Liver (tissue), 9 donors: ENCODE measurements around the gene MRPL37. TPM values are rescaled to one million over a fixed set of nuclear protein-coding genes. Genes with fewer than 3 reads are reported as not detected.

Experiments used
- DNase-seq: peaks from one replicate; pipeline ENCODE4 v3.0.0-alpha.2; 2017; ENCODE audit warnings: low spot score
- H3K27ac ChIP-seq, 2 donors: one replicate each; pipeline ENCODE4 v1.7.0; 2013; ENCODE audit warnings: inconsistent platforms in 2 of 2, low read length in 2 of 2, control low read depth in 1 of 2, low read depth in 1 of 2, mild to moderate bottlenecking in 1 of 2
- H3K27me3 ChIP-seq, 4 donors: one replicate each; pipeline versions ENCODE4 v1.6.1 to v1.7.0; 2013; ENCODE audit warnings: low read length in 3 of 4, inconsistent platforms in 1 of 4, mild to moderate bottlenecking in 1 of 4, moderate library complexity in 1 of 4; ENCODE audit not compliant: control insufficient read depth in 4 of 4, insufficient read depth in 4 of 4
- H3K36me3 ChIP-seq, 4 donors: one replicate each; pipeline versions ENCODE4 v1.6.1 to v1.7.0; 2013; ENCODE audit warnings: low read length in 3 of 4, mild to moderate bottlenecking in 3 of 4, low read depth in 1 of 4, moderate library complexity in 1 of 4; ENCODE audit not compliant: control insufficient read depth in 4 of 4, insufficient read depth in 3 of 4
- H3K4me1 ChIP-seq, 4 donors: one replicate each; pipeline versions ENCODE4 v1.6.1 to v1.7.0; 2013; ENCODE audit warnings: low read length in 3 of 4, mild to moderate bottlenecking in 3 of 4, moderate library complexity in 1 of 4; ENCODE audit not compliant: control insufficient read depth in 4 of 4, insufficient read depth in 4 of 4
- H3K4me3 ChIP-seq, 3 donors: one replicate each; pipeline versions ENCODE4 v1.6.1 to v1.7.0; 2013; ENCODE audit warnings: low read length in 3 of 3, control low read depth in 1 of 3, low read depth in 1 of 3, mild to moderate bottlenecking in 1 of 3
- H3K9ac ChIP-seq, 2 donors: one replicate each; pipeline ENCODE4 v1.7.0; 2013; ENCODE audit warnings: low read length in 2 of 2, mild to moderate bottlenecking in 2 of 2, moderate library complexity in 2 of 2, control low read depth in 1 of 2, low read depth in 1 of 2
- H3K9me3 ChIP-seq, 4 donors: one replicate each; pipeline versions ENCODE4 v1.6.1 to v1.7.0; 2013; ENCODE audit warnings: low read length in 3 of 4; ENCODE audit not compliant: control insufficient read depth in 4 of 4
- ATF3 ChIP-seq: IDR thresholded peaks from 2 replicates; pipeline ENCODE4 v1.6.1; 2016; ENCODE audit warnings: antibody characterized with exemption
- EGR1 ChIP-seq, 2 donors: IDR thresholded peaks; 2 replicates each; pipeline ENCODE4 v1.6.1; 2016 to 2018; ENCODE audit warnings: antibody characterized with exemption in 2 of 2, low read depth in 2 of 2
- FOXA1 ChIP-seq: IDR thresholded peaks from 2 replicates; pipeline ENCODE4 v1.6.1; 2016; ENCODE audit warnings: antibody characterized with exemption
- FOXA2 ChIP-seq: IDR thresholded peaks from 2 replicates; pipeline ENCODE4 v1.6.1; 2016; ENCODE audit warnings: antibody characterized with exemption
- GABPA ChIP-seq, 2 donors: IDR thresholded peaks in 1 of 2; conservative IDR thresholded peaks in 1 of 2; 2 replicates each; pipeline ENCODE4 v1.6.1; 2016; ENCODE audit warnings: antibody characterized with exemption in 2 of 2, mild to moderate bottlenecking in 1 of 2, moderate library complexity in 1 of 2
- HNF4A ChIP-seq, 2 donors: conservative IDR thresholded peaks; 2 replicates each; pipeline ENCODE4 v1.6.1; 2016; ENCODE audit warnings: antibody characterized with exemption in 2 of 2, mild to moderate bottlenecking in 2 of 2
- JUND ChIP-seq, 2 donors: IDR thresholded peaks; 2 replicates each; pipeline ENCODE4 v1.6.1; 2016; ENCODE audit warnings: antibody characterized with exemption in 2 of 2
- MAX ChIP-seq: IDR thresholded peaks from 2 replicates; pipeline ENCODE4 v1.6.1; 2016; ENCODE audit warnings: antibody characterized with exemption
- NR2F2 ChIP-seq: IDR thresholded peaks from 2 replicates; pipeline ENCODE4 v1.6.1; 2016; ENCODE audit warnings: antibody characterized with exemption
- RAD21 ChIP-seq, 2 donors: IDR thresholded peaks; 2 replicates each; pipeline ENCODE4 v1.6.1; 2016; ENCODE audit warnings: antibody characterized with exemption in 2 of 2, mild to moderate bottlenecking in 2 of 2
- REST ChIP-seq: IDR thresholded peaks from 2 replicates; pipeline ENCODE4 v1.6.1; 2016; ENCODE audit warnings: antibody characterized with exemption, mild to moderate bottlenecking
- RXRA ChIP-seq, 2 donors: IDR thresholded peaks; 2 replicates each; pipeline ENCODE4 v1.6.1; 2017 to 2018; ENCODE audit warnings: antibody characterized with exemption in 2 of 2, mild to moderate bottlenecking in 1 of 2
- SP1 ChIP-seq: IDR thresholded peaks from 2 replicates; pipeline ENCODE4 v1.6.1; 2018; ENCODE audit warnings: antibody characterized with exemption, mild to moderate bottlenecking
- TAF1 ChIP-seq: conservative IDR thresholded peaks from 2 replicates; pipeline ENCODE4 v1.6.1; 2016; ENCODE audit warnings: antibody characterized with exemption, mild to moderate bottlenecking
- YY1 ChIP-seq: IDR thresholded peaks from 2 replicates; pipeline ENCODE4 v1.6.1; 2016; ENCODE audit warnings: antibody characterized with exemption, mild to moderate bottlenecking
- WGBS: extraction: QIAGEN DNeasy Blood & Tissue Kit; methylation state at CpG from one replicate; pipeline ENCODE4 v1.1.7; 2013; 5-methylcytosine and 5-hydroxymethylcytosine counted together
- polyA plus RNA-seq, 2 donors: library from polyadenylated mRNA; stranded (reverse) in 1 of 2; unstranded in 1 of 2; fragments of 200-250 nt in 1 of 2; fragments of >200 nt in 1 of 2; fragmentation: Nextera tagmentation in 1 of 2; extraction: Ambion mirVana in 1 of 2; gene quantifications; one replicate each; pipeline versions ENCODE4 v1.2.1 to v1.2.3, GENCODE V29; 2013 to 2015
- total RNA-seq, 2 donors: library from RNA; depleted of rRNA; stranded (reverse); fragments of >200 nt; gene quantifications; one replicate each; pipeline ENCODE4 v1.2.3, GENCODE V29; 2014
- TF ChIP-seq, protein P1 (sequence below): fragments of 150-350 bp; IDR thresholded peaks from 2 replicates; pipeline ENCODE4 v1.5.1; 2017; ENCODE audit warnings: improper control_type of control experiment, low read depth, low read length; ENCODE audit not compliant: missing input control
- donor health status: healthy.
- donor health status: healthy.
- donor health status: healthy.
- donor health status: healthy.
- donor health status: healthy.

Gene MRPL37
- total and polyA plus RNA-seq, 4 donors, result 34.7 to 114 (median 69.2) TPM

- Histone ChIP-seq H3K27me3 (no peaks in the 10 kb centered on the region), H3K36me3 (no peaks in the 10 kb centered on the region), H3K27ac (no peak overlapping the region), H3K4me3 (no peak overlapping the region), H3K9ac (no peak overlapping the region), H3K4me1 (peaks cover 0 to 11% (median 8%) of the 10 kb centered on the region in 4 donors), H3K9me3 (no peaks in the 10 kb centered on the region)
- 78% methylated on average over 3 of the region's 3 CpGs for WGBS
- no peak for DNase-seq
- no peak for TF ChIP-seq REST
- TF ChIP-seq EGR1 (IDR thresholded peaks at IDR 0.05; ENCODE audit: low read depth in 2 of 2), result no peak
- no peak for TF ChIP-seq RXRA (IDR thresholded peaks at IDR 0.05)
- no peak for TF ChIP-seq NR2F2
- TF ChIP-seq GABPA (IDR thresholded peaks at IDR 0.05 in 1 of 2, conservative IDR thresholded peaks at IDR 0.05 in 1 of 2), result no peak
- no peak for TF ChIP-seq HNF4A (conservative IDR thresholded peaks at IDR 0.05)
- TF ChIP-seq MAX, result no peak
- TF ChIP-seq FOXA1, result no peak
- TF ChIP-seq, protein P1, sequence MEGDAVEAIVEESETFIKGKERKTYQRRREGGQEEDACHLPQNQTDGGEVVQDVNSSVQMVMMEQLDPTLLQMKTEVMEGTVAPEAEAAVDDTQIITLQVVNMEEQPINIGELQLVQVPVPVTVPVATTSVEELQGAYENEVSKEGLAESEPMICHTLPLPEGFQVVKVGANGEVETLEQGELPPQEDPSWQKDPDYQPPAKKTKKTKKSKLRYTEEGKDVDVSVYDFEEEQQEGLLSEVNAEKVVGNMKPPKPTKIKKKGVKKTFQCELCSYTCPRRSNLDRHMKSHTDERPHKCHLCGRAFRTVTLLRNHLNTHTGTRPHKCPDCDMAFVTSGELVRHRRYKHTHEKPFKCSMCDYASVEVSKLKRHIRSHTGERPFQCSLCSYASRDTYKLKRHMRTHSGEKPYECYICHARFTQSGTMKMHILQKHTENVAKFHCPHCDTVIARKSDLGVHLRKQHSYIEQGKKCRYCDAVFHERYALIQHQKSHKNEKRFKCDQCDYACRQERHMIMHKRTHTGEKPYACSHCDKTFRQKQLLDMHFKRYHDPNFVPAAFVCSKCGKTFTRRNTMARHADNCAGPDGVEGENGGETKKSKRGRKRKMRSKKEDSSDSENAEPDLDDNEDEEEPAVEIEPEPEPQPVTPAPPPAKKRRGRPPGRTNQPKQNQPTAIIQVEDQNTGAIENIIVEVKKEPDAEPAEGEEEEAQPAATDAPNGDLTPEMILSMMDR, result no peak
These were observed 30.9 kb upstream of the MRPL37 start for GRCh38 chr1:54169068-54169467.

DNA sequence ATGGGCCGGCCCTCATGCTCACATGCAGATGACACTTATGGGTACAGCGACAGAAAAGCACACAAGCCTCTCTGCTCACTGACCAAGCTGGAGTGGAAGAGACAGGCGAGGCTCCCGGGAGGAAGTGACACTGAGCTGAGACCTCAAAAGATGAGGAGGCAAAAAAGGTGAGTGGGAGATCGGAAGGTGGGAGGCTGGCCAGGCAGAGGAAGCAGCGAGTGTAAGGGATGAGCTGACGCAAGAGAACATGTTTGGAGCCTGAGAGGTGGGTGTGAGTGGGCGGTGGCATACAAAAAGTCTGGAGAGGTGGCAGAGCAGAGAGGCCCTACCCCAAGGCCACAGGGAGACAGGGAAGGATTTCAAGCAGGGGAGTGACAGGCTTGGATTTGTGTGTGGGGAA lies 29.0 kb upstream of the MRPL37 start:
- no peak overlapping the region for H3K4me3 ChIP-seq
- no peak for TF ChIP-seq ATF3
- TF ChIP-seq FOXA2, result no peak
- TF ChIP-seq TAF1, result no peak
- TF ChIP-seq GABPA (IDR thresholded peaks at IDR 0.05 in 1 of 2, conservative IDR thresholded peaks at IDR 0.05 in 1 of 2), result no peak
- TF ChIP-seq REST, result no peak
- TF ChIP-seq SP1, result no peak
- no peak for TF ChIP-seq NR2F2
- no peak for TF ChIP-seq HNF4A (conservative IDR thresholded peaks at IDR 0.05)
- TF ChIP-seq JUND (IDR thresholded peaks at IDR 0.05), result no peak
- TF ChIP-seq FOXA1, result no peak
- TF ChIP-seq MAX, result no peak
- TF ChIP-seq RAD21 (IDR thresholded peaks at IDR 0.05), result no peak
- no peak for TF ChIP-seq YY1
- no peak for TF ChIP-seq RXRA (IDR thresholded peaks at IDR 0.05)
- no peak for TF ChIP-seq EGR1 (IDR thresholded peaks at IDR 0.05; ENCODE audit: low read depth in 2 of 2)
- TF ChIP-seq, protein P1, result no peak
- H3K27me3 ChIP-seq, result no peaks in the 10 kb centered on the region
- no peak overlapping the region for H3K9ac ChIP-seq
- 91% methylated on average over 8 of the region's 8 CpGs for WGBS
- H3K4me1 ChIP-seq, result peaks cover 0 to 11% (median 8%) of the 10 kb centered on the region in 4 donors
- H3K36me3 ChIP-seq, result no peaks in the 10 kb centered on the region
- H3K27ac ChIP-seq, result no peak overlapping the region
- DNase-seq, result no peak
- H3K9me3 ChIP-seq, result no peaks in the 10 kb centered on the region
